PC-9 (cell line): ENCODE data around the gene RMI1.

Source experiments
- EZH2 ChIP-seq: fragments of 200-600 bp; sonication (generic); IDR thresholded peaks from 2 replicates; pipeline ENCODE4 v1.8.0; 2017; ENCODE audit warnings: antibody characterized with exemption, low read depth
- TF ChIP-seq, protein P1 (sequence below): fragments of 200-600 bp; sonication (generic); conservative IDR thresholded peaks from 2 replicates; pipeline ENCODE4 v1.6.1; 2017; ENCODE audit warnings: mixed run types, antibody characterized with exemption, mild to moderate bottlenecking, moderate library complexity

DNA sequence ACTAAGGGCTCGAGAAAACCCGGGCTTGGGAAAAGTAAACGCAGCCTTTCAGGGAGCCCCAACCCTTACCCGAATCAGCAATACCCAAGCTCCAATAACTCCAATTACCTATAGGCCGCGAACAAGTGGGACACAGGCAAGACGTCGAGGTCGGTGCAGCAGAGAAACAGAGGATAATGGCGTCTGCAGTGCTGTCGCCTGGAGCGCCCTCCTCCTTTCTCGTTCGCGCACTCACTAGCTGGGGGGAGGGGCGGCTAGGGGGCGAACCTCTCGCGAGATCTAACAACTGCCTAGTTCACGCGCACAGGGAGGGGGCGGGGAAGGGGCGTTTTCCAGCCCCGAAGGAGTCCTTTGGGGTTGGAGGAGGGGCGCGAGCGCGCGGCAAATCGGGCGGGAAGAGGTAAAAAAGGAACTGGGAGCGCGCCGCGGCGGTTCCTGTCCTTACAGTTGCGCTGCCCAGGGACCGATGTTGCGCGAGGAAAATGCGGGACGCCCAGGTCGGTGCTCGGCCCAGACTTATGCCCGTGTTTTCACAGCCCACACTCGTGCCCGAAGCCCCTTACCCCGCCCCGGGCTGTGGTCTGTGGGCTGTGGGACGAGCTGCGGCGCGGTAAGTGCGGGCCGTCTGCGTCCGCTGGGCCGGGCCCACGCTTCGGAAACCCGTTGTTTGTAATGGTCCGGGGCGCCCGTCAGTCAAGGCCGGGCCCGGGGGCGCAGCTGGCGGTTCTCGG is at the start of gene RMI1:
- TF ChIP-seq EZH2, result no peak
- TF ChIP-seq, protein P1, sequence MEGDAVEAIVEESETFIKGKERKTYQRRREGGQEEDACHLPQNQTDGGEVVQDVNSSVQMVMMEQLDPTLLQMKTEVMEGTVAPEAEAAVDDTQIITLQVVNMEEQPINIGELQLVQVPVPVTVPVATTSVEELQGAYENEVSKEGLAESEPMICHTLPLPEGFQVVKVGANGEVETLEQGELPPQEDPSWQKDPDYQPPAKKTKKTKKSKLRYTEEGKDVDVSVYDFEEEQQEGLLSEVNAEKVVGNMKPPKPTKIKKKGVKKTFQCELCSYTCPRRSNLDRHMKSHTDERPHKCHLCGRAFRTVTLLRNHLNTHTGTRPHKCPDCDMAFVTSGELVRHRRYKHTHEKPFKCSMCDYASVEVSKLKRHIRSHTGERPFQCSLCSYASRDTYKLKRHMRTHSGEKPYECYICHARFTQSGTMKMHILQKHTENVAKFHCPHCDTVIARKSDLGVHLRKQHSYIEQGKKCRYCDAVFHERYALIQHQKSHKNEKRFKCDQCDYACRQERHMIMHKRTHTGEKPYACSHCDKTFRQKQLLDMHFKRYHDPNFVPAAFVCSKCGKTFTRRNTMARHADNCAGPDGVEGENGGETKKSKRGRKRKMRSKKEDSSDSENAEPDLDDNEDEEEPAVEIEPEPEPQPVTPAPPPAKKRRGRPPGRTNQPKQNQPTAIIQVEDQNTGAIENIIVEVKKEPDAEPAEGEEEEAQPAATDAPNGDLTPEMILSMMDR, result no peak
